ENCODE measurements around the gene PCBP3.

DNA sequence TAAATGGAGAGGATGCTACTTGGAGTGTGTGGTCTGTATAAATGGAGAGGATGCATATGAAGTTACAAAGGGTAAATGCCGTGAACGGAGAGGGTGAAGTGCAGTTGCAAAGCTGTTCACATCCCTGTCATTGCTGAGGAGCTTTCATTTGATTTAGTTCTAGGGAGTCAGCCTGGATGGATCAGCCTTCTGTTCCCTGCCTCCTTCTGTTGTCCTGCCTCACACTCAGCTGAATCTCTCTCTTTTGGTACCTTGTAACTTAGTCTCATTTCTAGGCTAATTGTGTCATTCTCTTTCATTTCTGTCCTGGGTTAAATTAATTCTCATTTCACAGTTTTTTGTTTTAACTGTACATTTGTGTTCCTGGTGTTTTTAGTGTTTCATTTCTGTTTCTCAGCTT is 204.8 kb downstream of the PCBP3 start:
- TF ChIP-seq, protein P1, sequence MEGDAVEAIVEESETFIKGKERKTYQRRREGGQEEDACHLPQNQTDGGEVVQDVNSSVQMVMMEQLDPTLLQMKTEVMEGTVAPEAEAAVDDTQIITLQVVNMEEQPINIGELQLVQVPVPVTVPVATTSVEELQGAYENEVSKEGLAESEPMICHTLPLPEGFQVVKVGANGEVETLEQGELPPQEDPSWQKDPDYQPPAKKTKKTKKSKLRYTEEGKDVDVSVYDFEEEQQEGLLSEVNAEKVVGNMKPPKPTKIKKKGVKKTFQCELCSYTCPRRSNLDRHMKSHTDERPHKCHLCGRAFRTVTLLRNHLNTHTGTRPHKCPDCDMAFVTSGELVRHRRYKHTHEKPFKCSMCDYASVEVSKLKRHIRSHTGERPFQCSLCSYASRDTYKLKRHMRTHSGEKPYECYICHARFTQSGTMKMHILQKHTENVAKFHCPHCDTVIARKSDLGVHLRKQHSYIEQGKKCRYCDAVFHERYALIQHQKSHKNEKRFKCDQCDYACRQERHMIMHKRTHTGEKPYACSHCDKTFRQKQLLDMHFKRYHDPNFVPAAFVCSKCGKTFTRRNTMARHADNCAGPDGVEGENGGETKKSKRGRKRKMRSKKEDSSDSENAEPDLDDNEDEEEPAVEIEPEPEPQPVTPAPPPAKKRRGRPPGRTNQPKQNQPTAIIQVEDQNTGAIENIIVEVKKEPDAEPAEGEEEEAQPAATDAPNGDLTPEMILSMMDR (IDR thresholded peaks at IDR 0.05): no peak
- no peak for TF ChIP-seq POLR2A (IDR thresholded peaks at IDR 0.05)
- no peak for TF ChIP-seq POLR2AphosphoS5 (IDR thresholded peaks at IDR 0.05)
